HG03064 (cell line): Measurements from ENCODE around the gene PRDM15.

ENCODE experiments used
- ATAC-seq: cut with Tn5 transposase; IDR thresholded peaks from one replicate; pipeline ENCODE4 v1.9.1; 2021; ENCODE audit warnings: low read depth; ENCODE audit not compliant: unreplicated experiment

Gene PRDM15, protein sequence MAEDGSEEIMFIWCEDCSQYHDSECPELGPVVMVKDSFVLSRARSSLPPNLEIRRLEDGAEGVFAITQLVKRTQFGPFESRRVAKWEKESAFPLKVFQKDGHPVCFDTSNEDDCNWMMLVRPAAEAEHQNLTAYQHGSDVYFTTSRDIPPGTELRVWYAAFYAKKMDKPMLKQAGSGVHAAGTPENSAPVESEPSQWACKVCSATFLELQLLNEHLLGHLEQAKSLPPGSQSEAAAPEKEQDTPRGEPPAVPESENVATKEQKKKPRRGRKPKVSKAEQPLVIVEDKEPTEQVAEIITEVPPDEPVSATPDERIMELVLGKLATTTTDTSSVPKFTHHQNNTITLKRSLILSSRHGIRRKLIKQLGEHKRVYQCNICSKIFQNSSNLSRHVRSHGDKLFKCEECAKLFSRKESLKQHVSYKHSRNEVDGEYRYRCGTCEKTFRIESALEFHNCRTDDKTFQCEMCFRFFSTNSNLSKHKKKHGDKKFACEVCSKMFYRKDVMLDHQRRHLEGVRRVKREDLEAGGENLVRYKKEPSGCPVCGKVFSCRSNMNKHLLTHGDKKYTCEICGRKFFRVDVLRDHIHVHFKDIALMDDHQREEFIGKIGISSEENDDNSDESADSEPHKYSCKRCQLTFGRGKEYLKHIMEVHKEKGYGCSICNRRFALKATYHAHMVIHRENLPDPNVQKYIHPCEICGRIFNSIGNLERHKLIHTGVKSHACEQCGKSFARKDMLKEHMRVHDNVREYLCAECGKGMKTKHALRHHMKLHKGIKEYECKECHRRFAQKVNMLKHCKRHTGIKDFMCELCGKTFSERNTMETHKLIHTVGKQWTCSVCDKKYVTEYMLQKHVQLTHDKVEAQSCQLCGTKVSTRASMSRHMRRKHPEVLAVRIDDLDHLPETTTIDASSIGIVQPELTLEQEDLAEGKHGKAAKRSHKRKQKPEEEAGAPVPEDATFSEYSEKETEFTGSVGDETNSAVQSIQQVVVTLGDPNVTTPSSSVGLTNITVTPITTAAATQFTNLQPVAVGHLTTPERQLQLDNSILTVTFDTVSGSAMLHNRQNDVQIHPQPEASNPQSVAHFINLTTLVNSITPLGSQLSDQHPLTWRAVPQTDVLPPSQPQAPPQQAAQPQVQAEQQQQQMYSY

DNA sequence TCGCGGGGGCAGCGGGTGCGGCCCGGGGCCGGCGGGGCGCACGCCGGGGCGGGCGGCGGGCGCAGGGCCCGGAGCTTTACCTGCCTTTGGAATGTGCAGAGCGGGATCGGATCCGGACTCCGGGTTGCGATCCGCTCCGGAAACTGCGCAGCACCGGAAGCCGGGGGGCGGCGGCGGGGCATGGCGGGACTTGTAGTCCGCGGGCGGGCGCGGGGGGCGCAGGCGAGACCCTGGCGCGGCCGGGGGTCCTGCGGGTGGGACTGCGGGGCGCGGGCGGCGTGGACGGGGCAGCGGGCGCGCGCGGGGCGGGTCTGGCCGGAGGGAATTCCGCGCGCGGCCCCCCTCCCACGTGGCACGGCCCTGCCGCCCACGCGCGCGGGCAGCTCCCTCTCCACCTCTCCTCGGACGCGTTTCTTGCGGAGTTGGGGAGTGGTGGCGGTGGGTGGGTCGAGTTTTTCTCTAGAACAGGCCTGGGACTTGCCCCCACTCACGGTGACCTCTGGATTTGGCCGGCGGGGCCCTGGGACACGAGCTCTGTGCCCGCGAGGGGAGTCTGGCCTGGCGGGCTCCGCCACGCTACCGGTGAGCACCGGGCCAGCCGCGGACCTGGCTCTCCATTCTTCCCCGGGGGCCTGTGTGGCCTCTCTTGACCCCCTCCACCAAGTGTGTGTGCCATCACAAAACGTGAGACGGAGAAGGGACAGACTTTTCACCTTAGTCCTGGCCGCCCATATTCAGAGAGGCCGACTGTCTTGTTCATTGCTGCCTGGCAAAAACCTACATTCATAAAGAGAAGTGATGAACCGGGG lies at the start of gene PRDM15:
Gene PRDM15 (minus strand): TSS at position 155 of the 809 bp plus-strand sequence. CDS start 18,981 bp downstream, outside the sequence.
- ATAC-seq: peak; percentile 41

DNA sequence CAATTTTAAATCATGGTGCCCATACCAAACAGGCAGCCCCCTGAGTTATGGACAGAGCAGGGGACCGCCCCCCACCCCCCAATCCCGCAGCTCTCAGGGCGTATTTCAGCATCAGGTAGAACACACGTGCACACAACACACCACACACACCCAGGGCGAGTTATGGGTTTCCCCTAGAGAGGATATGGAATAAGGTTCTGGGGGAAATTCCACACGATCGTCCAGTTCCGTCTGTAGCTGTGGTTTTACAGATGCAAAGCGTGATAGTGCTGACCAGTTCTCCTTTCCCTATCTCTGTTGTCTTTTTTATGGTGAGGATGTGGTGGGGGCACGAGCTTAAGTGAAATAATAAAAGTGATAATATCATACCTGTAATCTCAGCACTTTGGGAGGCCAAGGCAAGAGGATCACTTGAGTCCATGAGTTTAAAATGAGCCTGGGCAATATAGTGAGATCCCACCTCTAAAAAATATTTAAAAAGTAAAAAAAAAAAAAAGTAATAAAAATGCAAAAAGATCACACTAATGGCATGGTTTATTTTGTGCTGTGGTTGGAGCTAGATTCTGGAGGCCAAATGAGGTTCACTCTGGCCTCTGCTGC lies 49.6 kb upstream of the PRDM15 start:
- ATAC-seq: no peak

DNA sequence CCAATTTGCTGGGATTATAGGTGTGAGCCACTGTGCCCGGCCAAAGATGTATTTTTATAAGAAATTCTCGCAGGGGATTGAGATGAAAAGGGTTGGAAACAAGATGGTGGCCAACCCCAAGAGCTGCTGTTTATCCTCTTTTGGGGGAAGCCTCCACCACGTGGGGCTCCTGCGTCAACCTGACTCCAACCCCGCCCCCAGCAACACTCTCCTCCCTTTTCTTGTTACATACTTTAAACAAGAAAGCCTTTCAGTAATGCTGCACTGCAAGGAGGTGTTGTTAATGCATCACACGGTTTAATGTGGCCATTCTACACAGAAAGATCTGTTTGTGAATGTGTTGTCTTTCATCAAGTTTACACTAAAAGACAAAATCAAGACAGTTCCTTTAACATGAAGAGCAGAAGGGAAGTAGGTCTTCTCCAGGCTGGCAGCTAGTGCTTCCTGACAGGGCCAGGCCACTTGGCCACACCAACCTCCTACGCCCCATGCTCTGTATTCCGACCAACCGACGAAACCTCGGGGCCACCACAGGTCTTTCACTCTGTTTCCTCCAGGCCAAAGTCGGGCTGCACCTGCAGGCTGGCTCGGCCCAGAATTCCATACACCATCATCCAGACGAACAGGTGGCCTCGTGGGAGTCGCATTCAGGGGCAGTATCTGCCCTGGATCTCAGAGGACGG lies 48.7 kb upstream of the PRDM15 start:
- no peak for ATAC-seq

DNA sequence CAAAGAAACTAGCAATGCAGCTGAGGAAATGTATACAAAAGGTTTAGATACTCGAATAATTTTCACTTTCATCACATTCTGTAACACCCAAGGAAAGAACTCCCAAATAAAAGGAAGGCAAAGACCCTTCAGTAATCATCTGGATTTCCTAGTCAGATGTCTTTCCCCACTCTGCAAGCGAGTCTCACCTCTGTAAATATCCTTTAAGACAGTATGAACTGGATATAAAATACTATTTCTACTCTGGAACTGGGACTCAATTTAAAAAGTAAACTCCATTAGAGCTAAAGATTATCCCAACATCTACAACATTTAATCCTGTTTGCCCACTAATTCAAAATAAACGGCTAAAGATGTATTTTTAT lies 47.6 kb upstream of the PRDM15 start:
- ATAC-seq: no peak

DNA sequence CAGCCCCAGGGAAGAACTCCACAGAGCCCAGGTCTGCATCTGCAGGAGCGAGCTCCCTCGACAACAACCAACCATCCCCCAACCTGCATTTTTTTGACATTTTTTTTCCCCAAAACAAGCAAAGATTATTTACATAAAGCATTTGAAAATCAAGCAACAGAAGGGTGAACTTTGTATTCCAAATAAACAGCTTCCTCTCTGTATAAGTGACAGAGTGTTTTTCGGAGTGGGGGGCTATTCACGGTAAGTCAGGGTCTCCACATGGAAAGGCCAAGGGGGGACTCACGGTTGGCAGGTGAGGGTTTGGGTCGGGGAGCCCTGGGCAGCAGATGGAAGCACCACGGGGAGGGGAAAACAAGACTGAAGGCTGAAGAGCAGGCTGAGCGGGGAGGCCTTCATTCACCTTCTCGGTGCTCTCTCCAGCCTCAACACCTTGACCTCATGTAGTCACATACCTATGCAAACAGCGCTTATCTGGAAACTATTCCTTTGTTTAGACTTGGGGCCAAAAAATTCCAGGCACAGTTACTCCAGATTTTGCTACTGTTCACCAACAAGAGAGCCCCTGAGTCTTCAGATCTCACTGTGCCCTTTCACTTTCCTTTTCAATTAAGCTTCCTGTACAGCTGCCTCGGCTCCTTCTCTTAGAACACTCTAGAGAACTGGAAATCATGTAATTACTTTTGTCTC lies 47.1 kb upstream of the PRDM15 start:
- no peak for ATAC-seq

DNA sequence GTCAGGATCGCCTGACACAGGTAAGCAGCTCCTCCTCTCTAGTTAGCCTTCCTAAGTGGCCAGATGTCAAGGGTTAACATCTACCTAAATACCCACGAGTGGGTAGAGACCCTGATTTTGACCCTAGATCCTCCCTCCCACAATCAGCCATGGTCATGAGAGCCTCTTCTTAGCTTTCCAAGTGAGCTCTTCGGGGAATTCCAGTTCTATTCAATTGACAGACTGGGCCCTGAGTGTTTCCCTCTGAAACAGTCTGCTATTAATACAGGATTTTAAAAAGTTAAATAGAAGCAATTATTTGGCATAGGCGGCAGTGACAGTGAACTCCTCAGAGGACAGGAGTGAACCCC lies 46.6 kb upstream of the PRDM15 start:
- no peak for ATAC-seq

DNA sequence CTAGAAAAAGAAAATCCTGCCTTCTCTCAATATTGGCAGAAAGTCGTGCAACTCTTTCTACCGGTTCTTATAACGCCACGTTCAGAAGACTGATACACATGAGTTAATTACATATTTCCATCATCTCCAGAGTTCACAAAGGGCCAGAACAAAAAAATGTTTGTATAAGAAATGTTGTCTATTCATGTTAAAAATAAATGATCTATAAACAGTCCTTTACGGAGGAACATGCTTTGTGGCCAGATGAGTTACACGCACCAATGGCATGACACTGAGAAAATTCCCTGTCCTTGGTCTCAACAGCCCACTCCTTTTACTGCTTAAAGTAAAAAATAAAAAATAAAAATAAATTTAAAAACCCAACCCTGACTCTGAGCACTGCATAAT lies 45.2 kb upstream of the PRDM15 start:
- ATAC-seq: no peak

DNA sequence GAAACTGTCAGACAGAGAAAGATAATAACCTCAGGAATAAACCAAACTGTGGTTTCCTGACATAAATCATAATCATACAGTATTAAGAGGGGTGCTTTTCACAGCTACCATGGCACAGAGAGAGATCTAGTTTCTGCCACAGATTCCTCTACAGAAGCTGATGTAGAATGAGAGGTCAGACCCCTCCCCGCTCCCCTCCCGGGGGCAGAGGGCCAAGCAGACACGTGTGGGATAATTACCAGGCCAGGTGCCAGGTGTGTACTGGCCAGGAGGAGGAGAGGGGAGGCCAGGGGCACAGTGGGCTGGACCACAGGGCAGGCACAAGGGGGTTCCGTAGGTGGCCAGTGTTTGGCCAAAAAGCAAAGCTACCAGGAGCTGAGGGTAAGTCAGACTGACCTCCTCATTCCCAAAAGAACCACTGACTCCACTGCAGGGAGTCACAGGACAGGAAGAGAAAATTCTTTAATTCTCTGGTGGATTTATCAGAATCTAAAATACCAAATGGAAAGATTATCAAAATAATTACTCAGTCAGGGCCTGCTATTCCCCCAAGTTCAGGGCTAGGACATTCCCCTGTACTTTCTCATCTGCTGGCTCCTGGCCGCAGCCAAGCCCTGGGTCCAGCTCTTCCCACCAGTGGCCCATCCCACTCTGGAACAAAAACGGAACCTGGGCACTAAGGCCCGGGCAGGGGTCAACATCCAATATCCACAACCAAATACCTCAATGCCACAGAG lies 44.7 kb upstream of the PRDM15 start:
- ATAC-seq: no peak

DNA sequence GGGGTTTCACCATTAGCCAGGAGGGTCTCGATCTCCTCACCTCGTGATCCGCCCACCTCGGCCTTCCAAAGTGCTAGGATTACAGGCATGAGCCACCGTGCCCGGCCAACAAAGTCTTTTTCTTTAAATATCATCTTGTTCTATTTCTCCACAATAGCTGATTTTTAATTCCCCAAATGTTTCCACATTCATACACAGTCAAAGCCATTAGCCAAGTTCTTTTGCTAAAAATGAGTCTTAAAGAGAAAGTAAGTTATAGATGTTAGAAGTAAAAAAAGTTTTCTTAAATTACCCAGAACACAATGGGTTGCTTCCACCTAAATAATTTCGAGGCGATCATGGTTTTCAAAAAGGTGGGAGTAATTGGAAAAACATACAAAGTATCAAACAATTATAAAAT lies 44.0 kb upstream of the PRDM15 start:
- no peak for ATAC-seq

DNA sequence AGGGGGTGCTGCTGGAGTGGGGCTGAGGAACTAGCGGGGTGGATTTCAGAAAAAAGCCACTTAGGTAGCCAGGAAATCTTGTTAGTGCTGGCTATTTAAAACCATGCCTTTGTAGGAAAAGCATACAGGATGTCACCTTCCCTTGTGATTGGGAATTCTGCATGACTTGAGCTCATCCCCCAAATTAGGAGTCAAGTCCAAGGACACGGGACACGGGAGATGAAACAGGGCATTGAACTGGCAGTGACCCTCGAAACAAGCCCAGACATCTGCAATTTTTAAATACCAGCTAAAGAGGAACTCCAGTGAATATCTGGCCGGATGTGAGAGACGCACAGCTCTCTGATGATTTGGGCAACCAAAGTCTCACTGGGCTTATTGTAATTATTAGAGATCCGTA lies 41.9 kb upstream of the PRDM15 start:
- no peak for ATAC-seq

DNA sequence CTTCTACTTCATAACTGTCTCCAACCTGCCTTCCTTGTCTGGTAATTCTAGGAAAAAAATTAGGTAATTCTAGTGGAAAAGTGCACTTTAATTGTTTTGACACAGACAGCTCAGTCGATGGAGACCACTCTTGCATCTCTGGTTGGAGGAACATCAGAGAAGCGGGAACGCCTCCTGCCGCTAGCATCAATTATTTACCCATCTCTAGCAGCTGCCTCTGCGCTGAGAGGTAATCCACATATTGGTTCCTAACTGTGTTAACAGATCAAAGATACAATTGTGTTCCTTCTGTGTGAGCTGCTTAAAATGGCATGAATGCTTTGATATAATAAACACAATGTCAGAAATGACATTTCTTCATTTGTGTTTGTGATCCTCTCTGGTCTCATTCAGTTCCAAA lies 41.3 kb upstream of the PRDM15 start:
- no peak for ATAC-seq

DNA sequence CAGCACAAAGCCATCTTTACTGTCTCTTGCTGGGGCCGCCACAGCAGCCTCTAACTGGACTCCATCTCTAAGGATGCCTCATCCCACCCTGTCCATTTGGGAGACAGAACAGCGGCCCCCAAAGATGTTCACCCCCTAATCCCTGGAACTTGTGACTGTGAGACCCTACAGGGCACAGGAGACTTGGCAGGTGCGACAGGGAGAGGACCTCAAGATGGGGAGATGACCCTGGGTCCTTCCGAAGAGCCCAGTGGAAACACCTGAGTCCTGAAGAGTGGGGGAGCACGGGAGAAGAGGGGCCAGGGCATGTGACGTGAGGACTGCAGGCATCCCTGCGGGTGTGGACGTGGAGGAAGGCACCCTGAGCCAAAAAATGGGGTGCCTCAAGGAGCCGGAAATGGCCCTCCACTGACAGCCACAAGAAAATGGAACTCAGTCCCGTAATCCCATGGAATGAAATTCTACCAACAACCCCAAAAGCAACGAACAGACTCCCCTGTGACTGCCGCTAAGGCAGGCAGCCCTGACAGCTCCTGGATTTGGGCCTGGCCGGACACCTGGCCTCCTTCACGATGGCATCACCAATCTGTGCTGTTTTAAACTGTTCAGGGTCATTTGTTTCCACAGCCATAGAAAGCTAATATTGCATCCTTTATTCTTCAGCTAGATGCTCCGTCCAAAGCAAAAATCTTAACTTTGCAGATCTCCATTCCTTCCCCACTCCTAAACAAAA lies 40.7 kb upstream of the PRDM15 start:
- ATAC-seq: no peak

DNA sequence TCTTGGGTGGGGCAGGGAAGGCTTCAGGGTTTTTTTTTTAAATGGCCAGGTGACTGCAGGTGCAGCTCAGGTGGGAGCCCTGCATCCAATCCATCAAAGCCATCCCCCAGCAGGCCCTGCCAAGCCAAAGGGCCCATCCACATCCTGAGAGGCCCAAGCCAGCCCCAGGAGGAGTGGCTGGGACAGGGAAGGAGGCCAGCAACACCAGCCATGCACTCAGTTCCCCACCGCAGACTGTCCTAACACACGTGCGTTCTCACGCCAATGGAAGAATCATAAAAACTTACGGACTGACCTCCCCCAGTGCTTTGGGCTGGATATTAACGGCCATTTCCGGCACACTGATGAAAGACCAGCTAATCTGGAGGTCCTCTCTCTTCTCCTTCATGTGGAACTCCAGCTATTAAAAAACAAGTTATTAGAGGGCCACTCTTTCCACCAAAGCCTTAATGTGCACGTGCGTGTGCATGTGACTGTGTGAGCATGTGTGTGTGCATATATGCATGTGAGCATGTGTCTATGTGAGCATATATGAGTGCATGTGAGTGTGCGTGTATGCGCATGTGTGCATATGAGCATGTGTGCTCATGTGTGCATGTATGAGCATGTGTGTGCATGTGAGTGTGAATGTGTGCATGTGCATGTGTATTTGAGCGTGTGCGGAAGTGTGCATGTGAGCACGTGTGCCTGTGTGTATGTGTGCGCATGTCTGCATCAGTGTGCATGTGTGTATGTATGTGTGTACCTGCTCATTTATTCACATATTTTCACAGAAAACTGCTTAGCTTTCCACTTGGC lies 39.6 kb upstream of the PRDM15 start:
- ATAC-seq: no peak

DNA sequence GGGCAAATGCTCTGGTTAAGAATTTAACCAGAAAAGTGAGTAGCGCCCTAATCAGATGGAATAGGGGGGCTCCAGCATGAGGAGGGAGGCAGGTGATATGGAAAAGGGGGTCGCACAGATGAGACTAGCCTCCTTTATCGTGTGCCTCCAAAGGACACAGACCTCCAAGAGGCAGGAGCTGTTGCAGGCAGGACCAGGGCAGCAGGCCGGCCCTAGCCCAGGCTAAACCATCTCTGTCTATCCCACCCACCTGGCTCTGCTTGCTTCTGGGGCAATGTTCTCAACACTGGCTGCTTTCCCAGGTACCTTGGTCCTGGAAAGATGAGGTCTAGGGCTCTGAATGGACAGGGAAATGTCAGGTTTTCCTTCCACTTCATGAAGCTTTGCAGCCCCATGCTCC lies 38.4 kb upstream of the PRDM15 start:
- ATAC-seq: no peak

DNA sequence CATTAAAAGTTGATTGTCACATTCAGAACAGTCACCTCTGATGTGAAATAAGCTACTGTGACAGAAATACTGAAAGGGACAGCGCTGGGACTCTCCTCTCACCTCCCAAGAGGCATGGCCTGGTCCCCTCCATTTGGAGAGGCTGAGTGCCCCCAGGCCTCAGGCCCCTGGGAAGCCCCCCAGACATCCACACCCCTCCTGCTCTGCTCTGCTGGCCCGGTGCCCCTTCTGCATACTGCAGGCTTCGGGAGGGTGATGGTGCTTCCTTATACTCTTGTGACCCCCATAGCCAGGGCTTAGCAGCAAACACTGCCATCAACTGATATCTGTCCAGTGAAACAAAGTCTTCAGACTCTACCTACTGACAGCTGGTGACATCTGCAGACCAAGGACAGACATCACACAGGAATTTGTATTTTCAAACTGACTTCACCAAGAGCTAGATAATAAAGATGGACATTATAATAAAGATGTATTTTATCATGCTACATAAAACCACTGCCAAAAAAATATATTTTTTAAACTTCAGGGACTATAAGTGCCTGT lies 37.8 kb upstream of the PRDM15 start:
- no peak for ATAC-seq

DNA sequence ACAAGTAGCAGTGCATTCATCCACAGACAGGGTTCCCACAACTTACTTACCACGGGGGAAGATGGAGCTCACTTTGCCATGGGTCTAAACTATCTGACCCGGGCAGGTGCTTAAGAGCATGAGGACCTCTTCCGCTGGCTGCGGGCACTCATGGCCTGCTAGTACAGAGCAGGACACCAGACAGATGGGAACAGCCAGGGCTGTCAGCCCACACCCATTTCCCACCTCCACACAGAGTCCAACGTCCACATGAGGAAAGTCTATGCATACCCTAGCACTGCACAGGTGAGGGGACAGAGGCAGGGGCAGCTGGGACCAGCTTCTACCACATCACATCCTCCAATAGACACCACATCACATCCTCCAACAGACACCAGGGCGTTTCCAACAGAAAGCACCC lies 35.8 kb upstream of the PRDM15 start:
- no peak for ATAC-seq

DNA sequence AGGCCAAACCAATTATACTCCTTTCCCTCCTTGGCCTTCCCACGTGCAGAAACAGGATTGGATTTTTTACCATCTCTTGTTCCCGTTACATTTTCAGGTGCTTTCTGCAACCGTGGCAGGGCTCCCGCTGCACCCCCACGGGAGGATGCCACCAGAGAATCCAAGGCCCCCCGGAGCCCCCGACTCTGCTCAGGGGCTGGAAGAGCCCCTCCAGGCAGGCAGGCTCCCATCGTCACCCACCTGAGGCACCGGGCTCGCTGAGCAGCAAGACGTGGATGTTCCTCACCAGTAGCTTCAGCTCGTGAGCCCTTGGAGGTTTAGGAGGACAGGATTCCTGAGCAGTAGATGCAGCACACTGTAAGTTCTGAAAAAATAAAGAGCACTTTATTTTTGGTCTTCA lies 35.2 kb upstream of the PRDM15 start:
- no peak for ATAC-seq
